HepG2 (cell line): ENCODE data around the gene NAPB. TPM values are rescaled to one million over a fixed set of nuclear protein-coding genes. Genes with fewer than 3 reads are reported as not detected.

Experiments
- ATAC-seq: fragments of 200-7000 bp; cut with Tn5 transposase; 3 replicates; pipeline ENCODE4 v1.9.1; 2020; ENCODE audit warnings: mild to moderate bottlenecking, moderate library complexity
- BruUV-seq: library from RNA; stranded (reverse); fragments of 400-500 nt; replicated peaks from 2 replicates; lab custom pipeline; 2021; lab: Mats Ljungman, UMichigan
- CTCF ChIA-PET: fragments of 300-600 bp; formaldehyde crosslinking; extraction: SDS; loops from one replicate; lab custom pipeline; 2021; ENCODE audit warnings: low total read pairs, inconsistent platforms, low intra/inter-chr PET ratio; lab: Yijun Ruan, JAX
- POLR2A ChIA-PET: fragments of 350-600 bp; sonication (Branson Sonifier 250); formaldehyde crosslinking; loops from one replicate; lab custom pipeline; 2020; ENCODE audit warnings: antibody characterized with exemption, inconsistent platforms; lab: Yijun Ruan, JAX
- DNase-seq: peaks from one replicate; pipeline ENCODE4 v3.0.0-alpha.2; 2015; ENCODE audit warnings: low spot score
- FAIRE-seq: peaks from 3 replicates; lab custom pipeline; 2011; peaks lifted over from hg19 to GRCh38; lab: Jason Lieb, UNC
- H2AFZ ChIP-seq: one replicate; pipeline ENCODE4 v1.6.1; 2011; ENCODE audit warnings: low read length, inconsistent platforms
- H3K27ac ChIP-seq: fragments of 300-600 bp; 3 replicates; pipeline ENCODE4 v1.8.0; 2011; ENCODE audit warnings: mixed run types, mild to moderate bottlenecking, mixed read lengths, low read length, inconsistent platforms; ENCODE audit not compliant: insufficient read depth; ENCODE audit errors: extremely low read length
- H3K27me3 ChIP-seq, 2 experiments: fragments of 200-600 bp in 1 of 2; 2 replicates in 1 of 2; 3 replicates in 1 of 2; pipeline versions ENCODE4 v1.6.0 to v1.8.0; 2011; ENCODE audit warnings: low read length in 2 of 2, mild to moderate bottlenecking in 2 of 2, moderate library complexity in 2 of 2, inconsistent platforms in 1 of 2; ENCODE audit not compliant: insufficient read depth in 2 of 2, control insufficient read depth in 1 of 2
- H3K36me3 ChIP-seq, 2 experiments: fragments of 200-600 bp in 1 of 2; replicated peaks in 1 of 2; 2 replicates in 1 of 2; 3 replicates in 1 of 2; pipeline versions ENCODE4 v1.5.1 to v1.8.0; 2011; ENCODE audit warnings: low read length in 2 of 2, inconsistent platforms in 1 of 2; ENCODE audit not compliant: insufficient read depth in 2 of 2, control insufficient read depth in 1 of 2
- H3K4me1 ChIP-seq: 2 replicates; pipeline ENCODE4 v1.5.1; 2012; ENCODE audit warnings: low read length, inconsistent platforms; ENCODE audit not compliant: insufficient read depth
- H3K4me2 ChIP-seq: 2 replicates; pipeline ENCODE4 v1.6.0; 2011; ENCODE audit warnings: low read depth, low read length, inconsistent platforms
- H3K4me3 ChIP-seq, 3 experiments: fragments of 200-600 bp in 1 of 3; sonication (generic), shearing (Covaris generic) in 1 of 3; replicated peaks in 1 of 3; 2 replicates each; pipeline ENCODE4 v1.5.1; 2011 to 2016; ENCODE audit warnings: low read length in 3 of 3, inconsistent platforms in 2 of 3, low read depth in 2 of 3, mild to moderate bottlenecking in 2 of 3, control low read depth in 1 of 3, mixed read lengths in 1 of 3; ENCODE audit not compliant: insufficient read depth in 1 of 3
- H3K79me2 ChIP-seq: one replicate; pipeline ENCODE4 v1.6.1; 2011; ENCODE audit warnings: low read length, inconsistent platforms; ENCODE audit not compliant: insufficient read depth
- H3K9ac ChIP-seq: 2 replicates; pipeline ENCODE4 v1.6.0; 2011; ENCODE audit warnings: mild to moderate bottlenecking, low read depth, low read length, inconsistent platforms; ENCODE audit not compliant: insufficient read depth
- H3K9me3 ChIP-seq: 2 replicates; pipeline ENCODE4 v1.5.1; 2012; ENCODE audit warnings: mild to moderate bottlenecking, low read length
- H4K20me1 ChIP-seq: 2 replicates; pipeline ENCODE4 v1.6.0; 2011; ENCODE audit warnings: inconsistent platforms, mild to moderate bottlenecking, low read length, moderate library complexity; ENCODE audit not compliant: insufficient read depth
- ELK4 ChIP-seq: sonication (generic); formaldehyde crosslinking; IDR thresholded peaks from 2 replicates; pipeline ENCODE4 v1.9.0; 2021; ENCODE audit warnings: missing genetic modification reagents, borderline replicate concordance
- JARID2 ChIP-seq: sonication (generic); formaldehyde crosslinking; IDR thresholded peaks from 2 replicates; pipeline ENCODE4 v1.8.1; 2023; ENCODE audit warnings: missing genetic modification reagents, inconsistent platforms; ENCODE audit not compliant: insufficient replicate concordance
- MLX ChIP-seq: IDR thresholded peaks from 2 replicates; pipeline ENCODE4 v1.6.1; 2016
- NFYB ChIP-seq: sonication (generic); formaldehyde crosslinking; IDR thresholded peaks from 2 replicates; pipeline ENCODE4 v1.4.0; 2020; ENCODE audit warnings: missing genetic modification reagents
- SP2 ChIP-seq: sonication (generic); formaldehyde crosslinking; IDR thresholded peaks from 2 replicates; pipeline ENCODE4 v1.5.1; 2020; ENCODE audit warnings: mild to moderate bottlenecking, missing genetic modification reagents
- TGIF2 ChIP-seq: IDR thresholded peaks from 2 replicates; pipeline ENCODE4 v1.6.1; 2016; ENCODE audit warnings: control low read depth, missing compliant biosample characterization
- YEATS4 ChIP-seq: sonication (generic); formaldehyde crosslinking; IDR thresholded peaks from 2 replicates; pipeline ENCODE4 v1.4.0; 2020; ENCODE audit warnings: missing genetic modification reagents, borderline replicate concordance
- ZBTB43 ChIP-seq: sonication (generic); formaldehyde crosslinking; conservative IDR thresholded peaks from 2 replicates; pipeline ENCODE4 v1.4.0; 2020; ENCODE audit warnings: missing genetic modification reagents
- ZFP36 ChIP-seq: fragments of 150-350 bp; IDR thresholded peaks from 2 replicates; pipeline ENCODE4 v1.6.1; 2018; ENCODE audit warnings: borderline replicate concordance, low read length, low read depth; ENCODE audit not compliant: partially characterized antibody
- ZFP37 ChIP-seq: sonication (generic); formaldehyde crosslinking; IDR thresholded peaks from 2 replicates; pipeline ENCODE4 v1.4.0; 2020; ENCODE audit warnings: missing genetic modification reagents, borderline replicate concordance
- ZNF296 ChIP-seq: sonication (generic); formaldehyde crosslinking; conservative IDR thresholded peaks from 2 replicates; pipeline ENCODE4 v1.5.0; 2020; ENCODE audit warnings: mild to moderate bottlenecking, missing genetic modification reagents
- ZNF335 ChIP-seq: sonication (generic); formaldehyde crosslinking; IDR thresholded peaks from 2 replicates; pipeline ENCODE4 v1.4.0; 2020; ENCODE audit warnings: missing genetic modification reagents
- ZNF512 ChIP-seq: sonication (generic); formaldehyde crosslinking; IDR thresholded peaks from 2 replicates; pipeline ENCODE4 v1.4.0; 2020; ENCODE audit warnings: mild to moderate bottlenecking, missing genetic modification reagents
- ZNF556 ChIP-seq: sonication (generic); formaldehyde crosslinking; IDR thresholded peaks from 2 replicates; pipeline ENCODE4 v1.4.0; 2020; ENCODE audit warnings: mild to moderate bottlenecking, missing genetic modification reagents, borderline replicate concordance
- WGBS: methylation state at CpG from one replicate; pipeline ENCODE4 v1.1.6; 2017; ENCODE audit warnings: low lambda C conversion rate; 5-methylcytosine and 5-hydroxymethylcytosine counted together
- in situ Hi-C: cut with HindIII; loops from 2 replicates; pipeline ENCODE4 v1.10.0; 2017; ENCODE audit warnings: low pct_unique_long_range_greater_than_20kb; ENCODE audit not compliant: extremely low pct_ligation_motif_present
- intact Hi-C: fragments of 100-400 bp; cut with micrococcal nuclease; formaldehyde crosslinking; loops from one replicate; pipeline ENCODE4 v1.10.0; 2022; ENCODE audit not compliant: unreplicated experiment
- polyA plus RNA-seq, 8 experiments: library from polyadenylated mRNA; depleted of rRNA in 3 of 8; stranded (reverse) in 7 of 8; unstranded in 1 of 8; fragments of >200 nt; fragmentation: Illumina TruSeq in 4 of 8; extraction: Trizol in 4 of 8; gene quantifications; 2 replicates each; pipeline versions ENCODE4 v1.2.1 to v1.2.3, GENCODE V29; 2011 to 2016; ENCODE audit warnings: low read depth in 4 of 8, missing spikeins in 1 of 8, mixed read lengths in 1 of 8; ENCODE audit not compliant: insufficient read depth in 1 of 8
- total RNA-seq, 5 experiments: library from RNA; depleted of rRNA; stranded (reverse); fragments of >200 nt; fragmentation: Illumina TruSeq; extraction: Trizol; gene quantifications; 2 replicates each; pipeline ENCODE4 v1.2.3, GENCODE V29; 2016; ENCODE audit warnings: low read depth in 1 of 5
- TF ChIP-seq, protein P1 (sequence below): sonication (generic); formaldehyde crosslinking; IDR thresholded peaks from 2 replicates; pipeline ENCODE4 v1.4.0; 2020; ENCODE audit warnings: missing genetic modification reagents
- TF ChIP-seq, protein P2 (sequence below): IDR thresholded peaks from 2 replicates; pipeline ENCODE4 v1.6.1; 2018; ENCODE audit warnings: missing genetic modification reagents, mild to moderate bottlenecking, missing compliant biosample characterization

Gene NAPB
- total and polyA plus RNA-seq, 2 of the 13 experiments (the other 11 are each of a cell fraction or from before 2014, with no cell fraction given) = 15.2 to 16.1 TPM

DNA sequence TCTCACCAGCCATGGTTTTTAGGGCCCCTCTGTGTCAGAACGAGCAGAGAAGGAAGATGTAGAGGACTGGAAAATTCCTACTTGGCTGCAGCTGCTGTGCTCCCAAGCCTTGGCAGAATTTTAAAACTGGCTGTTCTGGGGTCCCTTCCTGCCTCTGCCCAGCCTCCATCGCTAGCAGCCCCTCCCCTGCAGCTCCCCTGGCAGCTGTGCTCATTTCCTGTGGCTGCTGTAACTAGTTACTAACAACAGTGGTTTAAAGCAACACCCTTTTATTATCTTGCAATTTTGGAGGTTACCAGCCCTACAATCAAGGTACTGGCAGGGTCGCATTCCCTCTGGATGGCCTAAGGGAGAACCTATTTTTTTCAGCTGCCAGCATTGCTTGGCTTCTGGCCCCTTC lies 35.1 kb upstream of the NAPB start:
- Histone ChIP-seq H3K79me2 (no peaks in the 10 kb centered on the region), H3K27ac (no peak overlapping the region), H3K9me3 (no peaks in the 10 kb centered on the region), H3K4me2 (no peak overlapping the region), H4K20me1 (no peaks in the 10 kb centered on the region), H3K4me3 (no peak overlapping the region), H3K36me3 (no peaks in the 10 kb centered on the region), H3K27me3 (peaks cover 8 to 39% of the 10 kb centered on the region in 2 experiments; a peak in 3 of 5 replicates), H2AFZ (no peak overlapping the region), H3K9ac (no peak overlapping the region), H3K4me1 (no peaks in the 10 kb centered on the region)
- no peak for FAIRE-seq
- CTCF ChIA-PET = no interaction called here
- in situ Hi-C loops = no loop called here
- DNase-seq = no peak
- ATAC-seq = no peak
- intact Hi-C loops = no loop called here
- WGBS = 3% methylated on average over 3 of the region's 3 CpGs
- POLR2A ChIA-PET = no interaction called here
- no TSS peak for BruUV-seq
- TF ChIP-seq, protein P1, sequence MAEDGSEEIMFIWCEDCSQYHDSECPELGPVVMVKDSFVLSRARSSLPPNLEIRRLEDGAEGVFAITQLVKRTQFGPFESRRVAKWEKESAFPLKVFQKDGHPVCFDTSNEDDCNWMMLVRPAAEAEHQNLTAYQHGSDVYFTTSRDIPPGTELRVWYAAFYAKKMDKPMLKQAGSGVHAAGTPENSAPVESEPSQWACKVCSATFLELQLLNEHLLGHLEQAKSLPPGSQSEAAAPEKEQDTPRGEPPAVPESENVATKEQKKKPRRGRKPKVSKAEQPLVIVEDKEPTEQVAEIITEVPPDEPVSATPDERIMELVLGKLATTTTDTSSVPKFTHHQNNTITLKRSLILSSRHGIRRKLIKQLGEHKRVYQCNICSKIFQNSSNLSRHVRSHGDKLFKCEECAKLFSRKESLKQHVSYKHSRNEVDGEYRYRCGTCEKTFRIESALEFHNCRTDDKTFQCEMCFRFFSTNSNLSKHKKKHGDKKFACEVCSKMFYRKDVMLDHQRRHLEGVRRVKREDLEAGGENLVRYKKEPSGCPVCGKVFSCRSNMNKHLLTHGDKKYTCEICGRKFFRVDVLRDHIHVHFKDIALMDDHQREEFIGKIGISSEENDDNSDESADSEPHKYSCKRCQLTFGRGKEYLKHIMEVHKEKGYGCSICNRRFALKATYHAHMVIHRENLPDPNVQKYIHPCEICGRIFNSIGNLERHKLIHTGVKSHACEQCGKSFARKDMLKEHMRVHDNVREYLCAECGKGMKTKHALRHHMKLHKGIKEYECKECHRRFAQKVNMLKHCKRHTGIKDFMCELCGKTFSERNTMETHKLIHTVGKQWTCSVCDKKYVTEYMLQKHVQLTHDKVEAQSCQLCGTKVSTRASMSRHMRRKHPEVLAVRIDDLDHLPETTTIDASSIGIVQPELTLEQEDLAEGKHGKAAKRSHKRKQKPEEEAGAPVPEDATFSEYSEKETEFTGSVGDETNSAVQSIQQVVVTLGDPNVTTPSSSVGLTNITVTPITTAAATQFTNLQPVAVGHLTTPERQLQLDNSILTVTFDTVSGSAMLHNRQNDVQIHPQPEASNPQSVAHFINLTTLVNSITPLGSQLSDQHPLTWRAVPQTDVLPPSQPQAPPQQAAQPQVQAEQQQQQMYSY = no peak
- TF ChIP-seq ZFP37 = no peak
- no peak for TF ChIP-seq ZFP36
- TF ChIP-seq JARID2 (CRISPR knock-in tag) = no peak
- TF ChIP-seq ZNF556 (CRISPR knock-in tag) = no peak
- no peak for TF ChIP-seq ZNF512 (CRISPR knock-in tag)
- TF ChIP-seq MLX = no peak
- TF ChIP-seq TGIF2 (CRISPR knock-in tag) = no peak
- no peak for TF ChIP-seq ZNF335 (CRISPR knock-in tag)
- no peak for TF ChIP-seq NFYB (CRISPR knock-in tag)
- TF ChIP-seq, protein P2, sequence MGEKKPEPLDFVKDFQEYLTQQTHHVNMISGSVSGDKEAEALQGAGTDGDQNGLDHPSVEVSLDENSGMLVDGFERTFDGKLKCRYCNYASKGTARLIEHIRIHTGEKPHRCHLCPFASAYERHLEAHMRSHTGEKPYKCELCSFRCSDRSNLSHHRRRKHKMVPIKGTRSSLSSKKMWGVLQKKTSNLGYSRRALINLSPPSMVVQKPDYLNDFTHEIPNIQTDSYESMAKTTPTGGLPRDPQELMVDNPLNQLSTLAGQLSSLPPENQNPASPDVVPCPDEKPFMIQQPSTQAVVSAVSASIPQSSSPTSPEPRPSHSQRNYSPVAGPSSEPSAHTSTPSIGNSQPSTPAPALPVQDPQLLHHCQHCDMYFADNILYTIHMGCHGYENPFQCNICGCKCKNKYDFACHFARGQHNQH (CRISPR knock-in tag) = no peak
- no peak for TF ChIP-seq SP2 (CRISPR knock-in tag)
- no peak for TF ChIP-seq ZBTB43
- TF ChIP-seq ELK4 (CRISPR knock-in tag) = no peak
- no peak for TF ChIP-seq YEATS4
- TF ChIP-seq ZNF296 = no peak
